ENCODE measurements around the gene CCDC43. TPM values are rescaled to one million over a fixed set of nuclear protein-coding genes. Genes with fewer than 3 reads are reported as not detected.

Gene CCDC43
- total and polyA plus RNA-seq, 9 of the 15 experiments (the other 6 are each of a cell fraction or from before 2014, with no cell fraction given), result 11.7 to 42.3 (median 25.9) TPM

DNA sequence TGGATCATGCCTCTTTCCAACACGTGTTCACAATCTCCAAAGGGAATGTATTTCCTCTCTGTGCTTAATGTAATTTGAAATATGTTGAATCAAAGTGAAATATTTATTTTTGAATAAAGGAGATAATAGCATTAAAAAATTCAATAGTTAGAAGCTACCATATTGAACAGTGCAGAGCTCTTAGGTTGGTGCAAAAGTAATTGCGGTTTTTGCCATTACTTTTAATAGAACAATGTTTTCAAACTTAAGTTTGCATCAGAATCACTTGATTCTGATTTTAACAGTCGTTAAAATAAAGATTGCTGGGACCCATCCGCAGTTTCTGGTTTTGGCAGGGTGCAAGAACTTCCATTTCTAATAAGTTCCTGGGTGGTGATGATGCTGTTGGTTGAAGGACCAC lies 43.3 kb downstream of the CCDC43 start:
- H3K36me3 ChIP-seq (ENCODE audit: control insufficient read depth, insufficient read depth, low read length), result no peaks in the 10 kb centered on the region
- no peak overlapping the region for H3K27ac ChIP-seq (ENCODE audit: extremely low read depth, low read depth, low read length)
- no peak overlapping the region for H3K4me3 ChIP-seq
- H3K79me2 ChIP-seq (ENCODE audit: control insufficient read depth, insufficient read depth, low read length), result no peaks in the 10 kb centered on the region
- no peaks in the 10 kb centered on the region for H3K9me3 ChIP-seq (replicated peaks; ENCODE audit: control insufficient read depth, insufficient read depth, low read depth, low read length)
- FAIRE-seq (peak; percentile 42), ATAC-seq (no peak), DNase-seq (ENCODE audit: extremely low read depth in 1 of 4, low spot score in 3 of 4) (no peak)
- H4K20me1 ChIP-seq (replicated peaks; ENCODE audit: control insufficient read depth, insufficient read depth, low read length), result no peaks in the 10 kb centered on the region
- TF ChIP-seq ZBTB40 (IDR thresholded peaks at IDR 0.05), result peak; percentile 60; the same call in 1 of the 2 replicates
- TF ChIP-seq ZBTB40 (CRISPR knock-in tag; IDR thresholded peaks at IDR 0.05), result no peak
- no peak for TF ChIP-seq ZNF174 (CRISPR knock-in tag; IDR thresholded peaks at IDR 0.05)
- no peak for TF ChIP-seq ZNF778 (CRISPR knock-in tag; IDR thresholded peaks at IDR 0.05)
- TF ChIP-seq ZFP1 (CRISPR knock-in tag; IDR thresholded peaks at IDR 0.05), result no peak
- H3K9ac ChIP-seq (ENCODE audit: insufficient read depth in 1 of 2, low read depth in 2 of 2, low read length in 2 of 2), result no peak overlapping the region
- no TSS peak for BruUV-seq (replicated peaks)
- in situ Hi-C loops (cut with MboI), result no loop called here
- POLR2A ChIA-PET, result interaction anchor here (1.2 kb wide), 1 partner anchor 123 kb away, joined by 3 read pairs; no protein-coding TSS in a partner anchor
- no peaks in the 10 kb centered on the region for H3K9me1 ChIP-seq (ENCODE audit: control insufficient read depth, insufficient read depth, low read length)
- CTCF ChIA-PET (ENCODE audit: low intra/inter-chr PET ratio), result no interaction called here
- WGBS (ENCODE audit: insufficient coverage, low coverage, missing lambda C conversion rate), result 10% methylated on average over 4 of the region's 4 CpGs
- H3K4me1 ChIP-seq (replicated peaks in 1 of 2; ENCODE audit: control insufficient read depth in 2 of 2, insufficient read depth in 2 of 2, low read length in 2 of 2), result peaks cover 0 to 3% of the 10 kb centered on the region in 2 experiments; a peak in 2 of 5 replicates
- no peak overlapping the region for H2AFZ ChIP-seq (ENCODE audit: low read depth, low read length)
- no peak overlapping the region for H3K4me2 ChIP-seq (ENCODE audit: insufficient read depth, low read length)
- H3K27me3 ChIP-seq (ENCODE audit: control insufficient read depth in 2 of 2, insufficient read depth in 2 of 2, low read length in 2 of 2), result peaks cover 17 to 22% of the 10 kb centered on the region in 2 experiments
- intact Hi-C loops (cut with micrococcal nuclease), result no loop called here
